Middle frontal gyrus (tissue), 1 donor: ENCODE measurements around the gene KRT84.
"Not testable (repeated sequence)": the region's sequence is repeated elsewhere in the genome, so short reads cannot be mapped to it uniquely, and the experiment has no call there.

Source experiments
- DNase-seq: peaks from one replicate; pipeline ENCODE4 v3.0.0-alpha.2; 2015; ENCODE audit warnings: low spot score; ENCODE audit errors: extremely low spot score

The KRT84 gene

DNA sequence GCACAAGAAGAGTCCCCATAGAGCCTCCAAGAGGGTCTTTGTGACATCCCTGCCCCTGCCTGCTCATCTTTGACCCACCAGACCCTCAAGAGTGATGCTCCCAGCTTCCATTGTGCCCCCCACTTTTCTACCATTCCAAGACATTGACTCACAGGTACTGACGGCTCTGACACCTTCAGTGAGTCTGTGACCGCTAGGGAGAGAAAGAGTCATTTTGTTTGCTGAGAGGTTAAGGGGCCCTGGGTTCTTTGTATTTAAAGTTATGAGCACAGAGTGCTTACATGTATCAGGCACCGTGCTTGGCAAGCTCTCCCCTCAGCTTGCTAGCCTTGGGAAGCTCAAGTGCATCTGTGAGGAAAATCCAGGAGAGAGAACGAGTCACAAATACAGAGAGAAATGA is 27.8 kb upstream of the KRT84 start:
- no peak for DNase-seq

DNA sequence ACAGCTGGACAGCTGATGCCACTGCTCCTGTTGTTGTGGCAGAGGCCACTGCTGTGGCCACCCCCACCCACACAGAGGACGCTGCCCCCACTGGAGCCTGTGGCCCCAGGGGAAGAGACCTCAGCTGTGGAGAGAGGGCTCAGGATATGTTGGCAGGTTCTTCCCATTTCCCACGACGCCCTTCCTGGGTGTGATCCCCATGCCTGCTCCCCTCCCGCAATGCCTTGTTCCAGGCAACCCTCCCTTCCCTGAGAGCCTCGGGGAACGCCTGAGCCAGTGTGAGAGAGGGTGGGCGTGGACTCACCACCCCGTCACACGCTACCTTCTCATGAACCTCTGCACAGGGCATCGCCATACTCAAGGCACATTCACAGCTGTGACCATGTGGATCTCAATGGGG is 26.4 kb upstream of the KRT84 start:
- no peak for DNase-seq

DNA sequence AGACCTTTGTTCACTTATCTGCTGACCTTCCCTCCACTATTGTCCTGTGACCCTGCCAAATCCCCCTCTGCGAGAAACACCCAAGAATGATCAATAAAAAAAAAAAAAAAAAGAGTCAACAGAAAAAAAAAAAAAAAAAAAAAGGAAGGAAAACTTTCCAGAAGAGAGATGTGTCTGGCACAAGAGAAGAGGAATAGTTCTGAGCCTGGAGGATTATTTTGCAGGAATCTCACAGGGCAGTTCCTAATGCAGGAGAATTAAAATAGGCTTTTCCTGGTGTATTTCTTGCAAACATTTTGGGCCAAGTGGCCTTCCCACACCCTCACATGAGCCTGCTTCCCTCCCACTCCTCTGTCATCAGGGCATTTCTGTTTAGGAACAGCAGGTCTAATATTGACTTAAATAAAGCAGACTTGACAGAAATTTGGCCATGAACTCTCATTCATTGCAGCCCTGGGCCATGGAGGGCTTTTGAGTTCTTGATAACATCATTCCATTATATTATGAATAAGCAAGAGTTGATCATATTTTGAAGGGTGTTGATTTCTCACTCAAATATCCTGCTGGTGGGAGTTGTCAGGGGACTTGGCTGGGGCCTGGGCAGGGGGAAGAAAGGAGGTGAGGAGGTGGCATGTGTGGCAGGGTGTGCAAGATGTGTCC is 25.3 kb upstream of the KRT84 start:
- DNase-seq = not testable (repeated sequence)

DNA sequence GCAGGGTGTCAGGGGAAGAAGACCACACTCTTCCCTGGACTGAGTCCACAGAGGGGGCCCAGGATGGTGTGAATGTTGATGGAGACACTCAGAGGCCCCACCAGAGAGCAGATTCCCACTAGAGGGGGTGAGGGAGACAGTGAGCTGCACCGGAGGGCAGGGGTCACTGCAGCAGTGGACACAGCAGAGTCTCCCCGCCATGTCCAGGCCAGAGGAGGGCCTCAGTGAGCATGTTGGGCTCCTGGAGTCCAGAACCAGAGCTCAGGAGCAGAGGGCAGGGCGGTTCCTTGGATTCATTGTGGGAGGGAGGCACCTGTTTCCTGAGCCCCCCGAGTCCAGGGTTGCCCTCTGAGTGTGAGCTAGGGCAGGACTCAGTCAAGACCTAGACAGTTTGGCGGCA is 22.5 kb upstream of the KRT84 start:
- no peak for DNase-seq

- DNase-seq = no peak
Observed at GRCh38 chr12:52405922-52406385, 20.5 kb upstream of the KRT84 start, which contains the start of gene KRT82. Gene KRT82, minus strand, starts transcription at chr12:52406335. Its CDS starts 58 bp downstream, at chr12:52406277.

DNA sequence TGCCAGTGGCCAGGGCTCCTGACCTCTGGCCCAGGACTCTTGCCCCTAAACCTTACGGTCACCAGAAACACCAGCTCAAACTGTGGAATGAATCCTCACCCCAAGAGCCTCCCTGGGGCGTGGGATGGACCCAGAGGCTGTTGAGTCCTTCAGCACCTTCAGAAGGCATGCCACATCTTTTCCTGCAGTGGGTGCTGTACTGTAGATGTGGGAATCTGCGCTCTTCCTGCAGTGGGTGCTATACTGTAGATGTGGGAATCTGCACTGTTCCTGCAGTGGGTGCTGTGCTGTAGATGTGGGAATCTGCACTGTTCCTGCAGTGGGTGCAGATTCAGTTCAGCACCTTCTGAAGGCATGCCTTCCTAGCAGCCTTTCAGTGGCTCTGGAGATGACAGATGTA is 19.5 kb upstream of the KRT84 start:
- DNase-seq = no peak

GRCh38 chr12:52403561-52403960 is 18.1 kb upstream of the KRT84 start:
- DNase-seq = no peak

GRCh38 chr12:52402873-52403540 is 17.6 kb upstream of the KRT84 start:
- no peak for DNase-seq

GRCh38 chr12:52402377-52402776 is 16.9 kb upstream of the KRT84 start:
- no peak for DNase-seq

DNA sequence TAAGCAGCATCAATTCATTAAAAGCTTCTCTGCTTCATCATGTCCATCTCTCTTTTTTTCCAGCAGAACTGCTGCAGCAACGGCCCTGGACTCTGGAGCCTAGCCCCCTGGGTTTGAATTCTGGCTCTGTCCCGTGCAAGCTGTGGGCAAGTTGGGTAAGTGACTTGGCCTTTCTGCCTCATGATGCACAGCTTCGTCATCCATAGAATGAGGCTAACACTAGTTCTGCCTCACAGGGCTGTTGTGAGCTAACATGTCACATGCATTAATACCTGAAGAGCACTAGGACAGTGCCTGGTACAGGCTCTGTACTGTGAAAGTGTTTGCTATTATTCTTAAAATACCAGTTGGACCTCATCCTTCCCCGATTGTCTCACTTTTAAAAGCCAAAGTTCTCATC is 16.5 kb upstream of the KRT84 start:
- DNase-seq = no peak

- no peak for DNase-seq
Observed at GRCh38 chr12:52401526-52401925, 16.1 kb upstream of the KRT84 start.

GRCh38 chr12:52400906-52401305 is 15.5 kb upstream of the KRT84 start:
- DNase-seq = no peak

- no peak for DNase-seq
Observed at GRCh38 chr12:52399756-52400155, 14.3 kb upstream of the KRT84 start.

GRCh38 chr12:52398176-52398575 is 12.7 kb upstream of the KRT84 start:
- DNase-seq = no peak

DNA sequence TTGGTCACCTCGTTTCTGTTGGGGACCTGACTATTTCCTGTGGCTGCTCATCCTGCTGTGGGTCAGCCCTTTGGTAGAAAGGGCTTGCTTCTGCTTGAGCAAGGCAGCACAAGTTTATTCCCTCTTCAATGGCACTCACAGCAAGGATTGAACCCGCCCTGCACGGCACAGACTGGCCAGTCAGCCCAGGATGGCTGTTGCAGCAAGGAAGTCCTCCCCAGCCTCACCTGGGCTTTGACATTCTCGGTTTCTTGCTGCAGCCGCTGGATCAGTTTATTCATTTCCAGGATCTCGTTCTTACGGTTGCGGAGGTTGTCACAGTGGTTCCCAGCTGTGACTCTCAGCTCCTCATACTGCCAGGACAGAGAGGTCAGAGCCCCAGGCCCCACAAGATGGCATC is 11.2 kb upstream of the KRT84 start:
- DNase-seq = no peak

DNA sequence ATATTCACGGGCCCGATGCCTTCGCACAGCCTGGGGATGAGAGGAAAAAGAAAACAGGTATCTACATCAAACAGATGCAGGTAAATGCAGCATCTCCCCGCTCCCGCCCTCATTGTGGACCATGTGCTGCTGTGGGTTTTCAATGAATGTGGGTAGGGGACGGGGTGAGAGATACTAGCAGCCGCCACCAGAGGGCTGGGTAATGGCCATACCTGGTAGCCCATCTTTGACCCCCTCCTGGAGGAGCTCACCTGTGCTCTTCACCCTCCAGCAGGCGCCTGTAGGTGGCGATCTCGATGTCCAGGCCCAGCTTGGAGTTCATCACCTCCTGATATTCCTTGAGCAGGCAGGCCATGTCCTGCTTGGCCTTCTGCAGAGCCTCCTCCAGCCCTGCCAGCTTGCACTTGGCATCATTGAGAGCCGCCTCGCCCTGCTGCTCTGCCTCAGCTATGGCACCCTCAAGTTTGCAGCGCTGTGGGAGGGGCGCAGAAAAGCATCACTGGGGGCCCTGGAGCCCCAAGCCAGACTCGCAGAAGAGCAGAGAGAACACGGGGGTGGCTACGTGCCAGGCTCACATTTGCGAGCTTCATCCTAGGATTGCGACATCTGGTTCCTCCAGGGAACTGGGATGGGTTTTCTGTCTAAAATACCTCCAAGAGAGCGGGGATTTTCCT is 10.4 kb upstream of the KRT84 start:
- no peak for DNase-seq

DNA sequence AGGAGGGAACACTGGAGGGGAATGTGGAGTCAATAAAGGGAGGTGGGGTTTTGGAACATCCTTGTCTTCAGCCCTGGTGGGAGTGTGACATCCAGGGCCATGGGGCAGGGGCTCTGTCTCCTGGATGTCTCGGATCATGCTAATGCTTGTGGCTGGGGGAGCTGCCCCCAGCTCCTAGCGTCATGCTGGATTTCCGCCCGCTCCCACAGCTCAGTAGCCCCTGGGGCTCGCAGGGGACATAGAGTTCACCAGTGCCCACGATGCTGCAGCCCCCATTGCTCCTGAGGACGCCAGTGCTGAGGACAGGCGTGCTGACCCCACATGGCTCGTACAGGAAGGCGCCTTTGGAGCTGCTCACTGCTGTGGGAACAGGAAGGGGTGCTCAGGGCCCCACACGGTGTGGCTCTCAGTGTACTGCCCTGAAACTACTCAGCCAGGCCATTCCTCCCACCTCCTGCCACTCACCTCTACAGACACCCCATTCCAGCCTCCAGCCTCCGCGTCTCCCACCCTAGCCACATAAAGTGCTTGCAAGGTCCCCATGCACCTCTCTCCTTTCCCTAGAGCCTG is 9.5 kb upstream of the KRT84 start:
- DNase-seq = no peak

DNA sequence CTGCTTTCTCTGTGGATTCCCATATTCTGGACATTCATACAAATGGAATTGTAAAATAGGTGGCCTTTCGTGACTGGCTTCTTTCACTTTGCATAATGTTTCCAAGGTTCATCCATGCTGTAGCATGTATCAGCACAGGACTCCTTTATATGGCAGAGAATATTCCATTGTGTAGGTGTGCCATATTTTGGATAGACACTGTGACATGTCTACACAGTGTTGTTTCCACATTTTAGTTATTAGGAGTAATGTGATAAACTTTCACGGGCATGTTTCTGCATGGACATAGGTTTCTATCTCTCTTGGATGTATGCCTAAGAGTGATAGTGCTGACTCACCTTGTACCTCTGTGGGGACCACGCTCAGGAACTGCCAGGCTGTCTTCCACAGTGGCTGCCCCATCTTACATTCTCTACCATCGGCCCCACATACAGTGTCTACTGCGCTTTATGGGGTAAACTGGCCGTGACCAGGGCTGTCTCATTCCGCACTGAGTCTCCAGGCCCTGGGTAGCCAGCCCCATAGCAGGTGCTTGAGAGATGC is 7.1 kb upstream of the KRT84 start:
- no peak for DNase-seq

GRCh38 chr12:52391618-52392002 is 6.2 kb upstream of the KRT84 start:
- DNase-seq = no peak

- no peak for DNase-seq
Observed at GRCh38 chr12:52390739-52391617, 5.5 kb upstream of the KRT84 start.
